Heart left ventricle (tissue), 13 donors: ENCODE results near the gene ZNF324B.

Experiments used
- CTCF ChIP-seq, 12 donors: fragments of 200-600 bp; sonication (generic) in 4 of 12; IDR thresholded peaks; one replicate each; pipeline versions ENCODE4 v1.5.0 to v1.8.0; 2018 to 2022; ENCODE audit warnings: antibody characterized with exemption in 12 of 12, mild to moderate bottlenecking in 5 of 12
- POLR2A ChIP-seq, 2 donors: fragments of 450-650 bp; IDR thresholded peaks; one replicate each; pipeline ENCODE4 v1.6.1; 2017; ENCODE audit warnings: antibody characterized with exemption in 2 of 2, mild to moderate bottlenecking in 2 of 2, moderate library complexity in 2 of 2
- donor health status: ischemic (EF 13 %, LVEDD 7.1; RV severe dilation, severe dysfunction).
- donor health status: DM: no; HTN: yes; CAD: no.
- donor health status: DM: no; HTN: no; CAD: no.
- donor health status: ischemic (EF 25% LVEDD 6.9; RV normal size, moderate dysfunction).
- donor health status: ischemic (EF 25% LVEDD 5.7; RV mildly dilated, moderate dysfunction).
- donor health status: ischemic (EF 35%, LVEDD 5.7; RV mildly dilated, moderate dysfunction).
- donor health status: nonischemic (EF 11% LVEDD 7.7; RV severe dilation, severe dysfunction).
- donor health status: DM: yes; HTN: yes; CAD: no.
- donor health status: PGD.
- donor health status: ischemic (EF 29% LVEDD 5.4; RV normal size, mild dysfunction).
- donor health status: nonischemic (EF 23%, LVEDD 6.1; RV moderate dilation, normal function).

GRCh38 chr19:58416604-58417003 is 34.8 kb upstream of the ZNF324B start:
- TF ChIP-seq CTCF (IDR thresholded peaks at IDR 0.05) (no peak), POLR2A (IDR thresholded peaks at IDR 0.05) (no peak)
